M059J (cell line): Measurements from ENCODE around the gene AMIGO3. TPM values are rescaled to one million over a fixed set of nuclear protein-coding genes. Genes with fewer than 3 reads are reported as not detected.

Source experiments
- DNase-seq: peaks from one replicate; pipeline ENCODE4 v3.0.0-alpha.2; 2012; ENCODE audit warnings: low read depth
- total RNA-seq: library from RNA; depleted of rRNA; stranded (reverse); fragments of >200 nt; shearing (Covaris generic); gene quantifications from 2 replicates; pipeline ENCODE4 v1.2.3, GENCODE V29; 2014; rRNA removed

The AMIGO3 gene
- total RNA-seq, 1 experiment from 2014 or later: 5.5 TPM

- DNase-seq: peak; percentile 69
Observed at GRCh38 chr3:49668861-49669260, 50.6 kb downstream of the AMIGO3 start.

DNA sequence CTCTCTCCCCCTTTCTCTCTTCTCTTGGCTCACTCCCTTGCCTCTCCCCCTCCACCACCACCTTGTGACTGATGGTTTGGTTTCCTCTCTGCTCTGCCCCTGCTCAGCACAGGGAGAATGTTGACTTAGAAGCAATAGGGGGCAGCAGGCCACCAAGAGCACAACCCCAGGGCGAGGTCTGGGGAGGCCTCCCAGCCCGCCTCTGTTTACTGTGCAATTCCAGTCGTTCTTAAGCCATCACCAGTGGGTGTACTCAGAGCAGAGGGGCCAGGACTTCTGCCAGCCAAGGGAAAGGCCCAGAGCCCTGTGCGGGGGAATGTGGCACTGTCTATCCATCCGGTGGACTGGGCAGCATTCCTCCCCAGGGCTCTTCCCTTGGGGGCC is 51.1 kb downstream of the AMIGO3 start:
- DNase-seq: peak; percentile 29

DNA sequence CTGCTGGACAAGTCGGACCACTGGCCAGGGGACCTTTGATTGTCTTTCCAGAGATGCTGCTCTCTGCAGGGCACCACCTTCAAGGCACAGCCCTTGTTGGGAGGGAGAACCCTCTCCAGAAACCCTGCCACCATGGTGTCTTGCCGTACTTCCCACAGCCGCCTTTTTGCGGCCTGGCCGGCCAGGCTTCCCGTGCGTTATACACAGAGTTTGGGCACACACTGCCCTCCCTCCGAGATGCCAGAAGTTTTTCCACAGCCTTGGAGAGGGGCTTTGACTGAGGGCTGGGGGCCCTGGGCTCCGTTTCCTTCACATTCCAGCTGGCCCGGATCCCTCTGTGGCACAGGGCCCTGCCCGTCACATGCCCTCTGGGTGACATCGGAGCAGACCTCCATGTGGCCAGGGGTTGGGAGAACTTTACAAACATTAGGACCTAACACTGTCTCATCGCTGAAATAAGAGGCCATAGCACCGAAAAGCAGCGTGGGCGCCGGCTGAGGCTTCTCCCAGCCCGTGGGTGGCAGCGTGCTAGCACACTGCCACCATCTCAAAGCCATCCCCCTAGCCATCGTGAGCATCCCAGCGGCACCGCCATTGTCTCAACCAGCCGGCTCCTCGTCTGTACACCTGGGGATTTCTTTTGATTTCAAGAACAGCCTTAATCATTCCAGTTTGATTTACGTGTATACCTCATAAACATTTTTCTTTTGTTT is 51.6 kb downstream of the AMIGO3 start:
- DNase-seq: no peak

Other genes starting within 250 kb of the AMIGO3 start
- 79.8 and 104 TPM in 2 replicates for gene DAG1, start 249.4 kb downstream of the AMIGO3 start, total RNA-seq
- gene BSN, start 165.2 kb downstream of the AMIGO3 start, total RNA-seq: 0.07 and 0.27 TPM in 2 replicates
- gene APEH, start 45.3 kb downstream of the AMIGO3 start, total RNA-seq: 60.4 and 88.6 TPM in 2 replicates
- 0.59 TPM in 1 of 2 replicates, not detected in the other for gene MST1, start 30.2 kb downstream of the AMIGO3 start, total RNA-seq
- gene RNF123, start 30.1 kb downstream of the AMIGO3 start, total RNA-seq: 6.9 and 13.7 TPM in 2 replicates
- gene GMPPB, start 4.3 kb upstream of the AMIGO3 start, total RNA-seq: 20.4 and 39.4 TPM in 2 replicates
- gene IP6K1, start 66.9 kb upstream of the AMIGO3 start, total RNA-seq: 21.4 and 33.7 TPM in 2 replicates
- not detected in 2 replicates for gene CDHR4, start 80.2 kb upstream of the AMIGO3 start, total RNA-seq
- gene INKA1, start 83.6 kb upstream of the AMIGO3 start, total RNA-seq: 0.89 and 1.6 TPM in 2 replicates
- 21.8 and 46.1 TPM in 2 replicates for gene UBA7, start 94.3 kb upstream of the AMIGO3 start, total RNA-seq
- gene TRAIP, start 136.9 kb upstream of the AMIGO3 start, total RNA-seq: 6.5 and 9.9 TPM in 2 replicates
- gene CAMKV, start 150.2 kb upstream of the AMIGO3 start, total RNA-seq: 0.12 and 0.27 TPM in 2 replicates
- gene MST1R, start 184.2 kb upstream of the AMIGO3 start, total RNA-seq: 0.17 and 1.4 TPM in 2 replicates
- gene MON1A, start 210.1 kb upstream of the AMIGO3 start, total RNA-seq: 2.8 and 5.1 TPM in 2 replicates
- gene RBM6, start 220.5 kb upstream of the AMIGO3 start, total RNA-seq: 13.4 and 21.7 TPM in 2 replicates